SK-N-SH treated with all-trans-retinoic acid at 6 μM for 48 hours (cell line): ENCODE measurements around the gene RHBDL1.
A peak's percentile ranks its signal among the peaks of the same experiment; 100 is the strongest.

Source experiments
- ATAC-seq: fragments of 200-7000 bp; cut with Tn5 transposase; 3 replicates; pipeline ENCODE4 v1.9.1; 2020; ENCODE audit warnings: mild to moderate bottlenecking, moderate library complexity
- ARNTL ChIP-seq: fragments of 450-650 bp; formaldehyde crosslinking; IDR thresholded peaks from 2 replicates; pipeline ENCODE4 v1.5.0; 2020; ENCODE audit warnings: low read depth, mild to moderate bottlenecking, moderate library complexity, borderline replicate concordance
- BACH2 ChIP-seq: fragments of 250-450 bp; sonication (Bioruptor Pico); IDR thresholded peaks from 2 replicates; pipeline ENCODE4 v1.9.0; 2021; ENCODE audit warnings: mild to moderate bottlenecking, borderline replicate concordance
- CREB5 ChIP-seq: fragments of 250-450 bp; sonication (Bioruptor Pico); IDR thresholded peaks from 2 replicates; pipeline ENCODE4 v1.5.1; 2020; ENCODE audit warnings: low read depth, mild to moderate bottlenecking, moderate library complexity
- CSDC2 ChIP-seq: fragments of 250-450 bp; sonication (Bioruptor Pico); IDR thresholded peaks from 2 replicates; pipeline ENCODE4 v1.5.0; 2020; ENCODE audit warnings: mild to moderate bottlenecking, moderate library complexity
- CSRNP3 ChIP-seq: fragments of 250-450 bp; sonication (Bioruptor Pico); IDR thresholded peaks from 2 replicates; pipeline ENCODE4 v1.5.1; 2021; ENCODE audit warnings: mild to moderate bottlenecking, moderate library complexity
- ESRRG ChIP-seq: fragments of 250-450 bp; sonication (Bioruptor Pico); IDR thresholded peaks from 2 replicates; pipeline ENCODE4 v1.6.1; 2021; ENCODE audit warnings: mild to moderate bottlenecking
- OSR1 ChIP-seq: fragments of 250-450 bp; sonication (Bioruptor Pico); IDR thresholded peaks from 2 replicates; pipeline ENCODE4 v1.8.0; 2022; ENCODE audit warnings: moderate library complexity, mild to moderate bottlenecking, inconsistent platforms
- PATZ1 ChIP-seq: fragments of 250-450 bp; sonication (Bioruptor Pico); IDR thresholded peaks from 2 replicates; pipeline ENCODE4 v1.8.0; 2020; ENCODE audit warnings: mild to moderate bottlenecking, moderate library complexity, borderline replicate concordance
- POU6F1 ChIP-seq: fragments of 250-450 bp; sonication (Bioruptor Pico); IDR thresholded peaks from 2 replicates; pipeline ENCODE4 v1.8.0; 2021; ENCODE audit warnings: low read depth, mild to moderate bottlenecking, moderate library complexity, borderline replicate concordance
- PPARA ChIP-seq: fragments of 250-450 bp; sonication (Bioruptor Pico); IDR thresholded peaks from 2 replicates; pipeline ENCODE4 v1.5.0; 2020; ENCODE audit warnings: mild to moderate bottlenecking, borderline replicate concordance
- RARB ChIP-seq: fragments of 250-450 bp; sonication (Bioruptor Pico); IDR thresholded peaks from 2 replicates; pipeline ENCODE4 v1.8.0; 2021; ENCODE audit warnings: mild to moderate bottlenecking, moderate library complexity
- SNAI2 ChIP-seq: fragments of 250-450 bp; sonication (Bioruptor Pico); IDR thresholded peaks from 2 replicates; pipeline ENCODE4 v1.5.0; 2020; ENCODE audit warnings: mild to moderate bottlenecking, moderate library complexity
- TCF4 ChIP-seq: fragments of 250-450 bp; sonication (Bioruptor Pico); IDR thresholded peaks from 2 replicates; pipeline ENCODE4 v1.8.0; 2021; ENCODE audit warnings: mild to moderate bottlenecking, moderate library complexity, borderline replicate concordance
- TOX ChIP-seq: fragments of 250-450 bp; sonication (Bioruptor Pico); IDR thresholded peaks from 2 replicates; pipeline ENCODE4 v1.8.0; 2021; ENCODE audit warnings: mild to moderate bottlenecking, moderate library complexity, borderline replicate concordance
- TSHZ2 ChIP-seq: fragments of 250-450 bp; sonication (Bioruptor Pico); IDR thresholded peaks from 2 replicates; pipeline ENCODE4 v1.5.0; 2020; ENCODE audit warnings: mild to moderate bottlenecking, moderate library complexity
- ZC3H10 ChIP-seq: fragments of 250-450 bp; sonication (Bioruptor Pico); IDR thresholded peaks from 2 replicates; pipeline ENCODE4 v1.5.1; 2021; ENCODE audit warnings: mild to moderate bottlenecking, moderate library complexity
- ZFP3 ChIP-seq: fragments of 250-450 bp; sonication (Bioruptor Pico); IDR thresholded peaks from 2 replicates; pipeline ENCODE4 v1.5.0; 2020; ENCODE audit warnings: mild to moderate bottlenecking, moderate library complexity
- ZNF565 ChIP-seq: fragments of 450-650 bp; formaldehyde crosslinking; conservative IDR thresholded peaks from 2 replicates; pipeline ENCODE4 v1.5.0; 2020; ENCODE audit warnings: low read depth, mild to moderate bottlenecking, moderate library complexity
- ZNF70 ChIP-seq: fragments of 450-650 bp; formaldehyde crosslinking; IDR thresholded peaks from 2 replicates; pipeline ENCODE4 v1.5.0; 2020; ENCODE audit warnings: mild to moderate bottlenecking, moderate library complexity

The RHBDL1 gene

GRCh38 chr16:660459-661183 lies 14.8 kb upstream of the RHBDL1 start:
- TF ChIP-seq TSHZ2 (peak; percentile 57; the same call in 1 of the 2 replicates), PATZ1 (CRISPR knock-in tag) (peak; percentile 86), OSR1 (CRISPR knock-in tag) (no peak)
- ATAC-seq, result peak; percentile 93

GRCh38 chr16:661184-661821 lies 14.2 kb upstream of the RHBDL1 start:
- peak; percentile 4; the same call in 2 of the 3 replicates for ATAC-seq
- TF ChIP-seq RARB (CRISPR knock-in tag) (no peak), CSRNP3 (CRISPR knock-in tag) (no peak), POU6F1 (CRISPR knock-in tag) (no peak), ZNF565 (no peak), TCF4 (no peak), CSDC2 (no peak), PPARA (CRISPR knock-in tag) (no peak), ARNTL (CRISPR knock-in tag) (no peak), ZNF70 (CRISPR knock-in tag) (no peak), ESRRG (no peak), BACH2 (CRISPR knock-in tag) (no peak), ZC3H10 (CRISPR knock-in tag) (no peak), PATZ1 (CRISPR knock-in tag) (no peak), SNAI2 (no peak)

- ATAC-seq, result no peak
- TF ChIP-seq CREB5 (CRISPR knock-in tag), result no peak
- no peak for TF ChIP-seq RARB (CRISPR knock-in tag)
- TF ChIP-seq ZC3H10 (CRISPR knock-in tag), result no peak
- no peak for TF ChIP-seq TSHZ2
- TF ChIP-seq ZFP3 (CRISPR knock-in tag), result no peak
- no peak for TF ChIP-seq ZNF565
- TF ChIP-seq CSRNP3 (CRISPR knock-in tag), result no peak
- TF ChIP-seq BACH2 (CRISPR knock-in tag), result no peak
- no peak for TF ChIP-seq PPARA (CRISPR knock-in tag)
- no peak for TF ChIP-seq ARNTL (CRISPR knock-in tag)
- TF ChIP-seq TOX (CRISPR knock-in tag), result no peak
Measured at GRCh38 chr16:662095-662494, 13.4 kb upstream of the RHBDL1 start.
